Panc1 (cell line): ENCODE results near the gene CYBA.

ENCODE experiments used
- CTCF ChIP-seq: fragments of 450-650 bp; IDR thresholded peaks from 2 replicates; pipeline ENCODE4 v1.5.1; 2017; ENCODE audit warnings: mild to moderate bottlenecking
- POLR2AphosphoS5 ChIP-seq: IDR thresholded peaks from 2 replicates; pipeline ENCODE4 v1.6.1; 2012; ENCODE audit warnings: mild to moderate bottlenecking, low read depth, low read length, moderate library complexity
- TF ChIP-seq, protein P1 (sequence below), 2 experiments: IDR thresholded peaks; 2 replicates each; pipeline ENCODE4 v1.6.1; 2011 to 2012; ENCODE audit warnings: low read depth in 2 of 2, control low read depth in 1 of 2, low read length in 1 of 2, mild to moderate bottlenecking in 1 of 2, moderate library complexity in 1 of 2; ENCODE audit not compliant: insufficient read depth in 1 of 2

DNA sequence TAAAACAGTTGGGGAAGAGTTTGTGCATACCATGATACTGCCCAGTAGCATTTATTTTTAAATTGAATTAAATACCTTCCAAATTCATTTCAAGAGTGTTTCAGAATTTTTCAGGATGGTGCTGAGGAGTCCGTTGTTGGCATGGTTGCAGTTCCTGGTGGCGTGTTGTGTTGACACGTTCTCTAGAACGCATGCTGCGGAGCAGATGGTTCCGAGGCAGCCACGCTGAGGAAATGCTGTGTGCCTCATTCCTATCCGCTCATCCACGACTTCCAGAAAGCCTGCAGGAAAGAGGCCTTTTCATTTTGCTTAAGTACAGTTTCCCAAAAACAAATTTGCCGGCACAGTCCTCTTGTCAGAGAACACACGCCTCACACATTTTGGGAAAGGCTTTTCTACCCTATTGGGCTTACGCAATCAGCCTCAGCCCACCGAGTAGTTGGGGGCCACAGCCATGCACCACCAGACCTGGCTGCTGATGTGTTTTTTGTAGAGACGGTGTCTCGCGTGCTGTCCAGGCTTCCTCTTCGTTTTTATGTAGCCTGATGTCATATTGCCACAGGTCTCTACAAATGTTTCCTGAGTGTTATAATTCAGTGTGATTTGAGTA lies 44.6 kb downstream of the CYBA start:
- TF ChIP-seq, protein P1, sequence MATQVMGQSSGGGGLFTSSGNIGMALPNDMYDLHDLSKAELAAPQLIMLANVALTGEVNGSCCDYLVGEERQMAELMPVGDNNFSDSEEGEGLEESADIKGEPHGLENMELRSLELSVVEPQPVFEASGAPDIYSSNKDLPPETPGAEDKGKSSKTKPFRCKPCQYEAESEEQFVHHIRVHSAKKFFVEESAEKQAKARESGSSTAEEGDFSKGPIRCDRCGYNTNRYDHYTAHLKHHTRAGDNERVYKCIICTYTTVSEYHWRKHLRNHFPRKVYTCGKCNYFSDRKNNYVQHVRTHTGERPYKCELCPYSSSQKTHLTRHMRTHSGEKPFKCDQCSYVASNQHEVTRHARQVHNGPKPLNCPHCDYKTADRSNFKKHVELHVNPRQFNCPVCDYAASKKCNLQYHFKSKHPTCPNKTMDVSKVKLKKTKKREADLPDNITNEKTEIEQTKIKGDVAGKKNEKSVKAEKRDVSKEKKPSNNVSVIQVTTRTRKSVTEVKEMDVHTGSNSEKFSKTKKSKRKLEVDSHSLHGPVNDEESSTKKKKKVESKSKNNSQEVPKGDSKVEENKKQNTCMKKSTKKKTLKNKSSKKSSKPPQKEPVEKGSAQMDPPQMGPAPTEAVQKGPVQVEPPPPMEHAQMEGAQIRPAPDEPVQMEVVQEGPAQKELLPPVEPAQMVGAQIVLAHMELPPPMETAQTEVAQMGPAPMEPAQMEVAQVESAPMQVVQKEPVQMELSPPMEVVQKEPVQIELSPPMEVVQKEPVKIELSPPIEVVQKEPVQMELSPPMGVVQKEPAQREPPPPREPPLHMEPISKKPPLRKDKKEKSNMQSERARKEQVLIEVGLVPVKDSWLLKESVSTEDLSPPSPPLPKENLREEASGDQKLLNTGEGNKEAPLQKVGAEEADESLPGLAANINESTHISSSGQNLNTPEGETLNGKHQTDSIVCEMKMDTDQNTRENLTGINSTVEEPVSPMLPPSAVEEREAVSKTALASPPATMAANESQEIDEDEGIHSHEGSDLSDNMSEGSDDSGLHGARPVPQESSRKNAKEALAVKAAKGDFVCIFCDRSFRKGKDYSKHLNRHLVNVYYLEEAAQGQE (IDR thresholded peaks at IDR 0.05; ENCODE audit: insufficient read depth in 1 of 2, low read depth in 2 of 2, low read length in 1 of 2): no peak
- TF ChIP-seq CTCF: no peak
- TF ChIP-seq POLR2AphosphoS5: no peak
